Ramos (cell line): ENCODE results near the gene NCR1.
"Not testable (repeated sequence)": the region's sequence is repeated elsewhere in the genome, so short reads cannot be mapped to it uniquely, and the experiment has no call there.

Experiments
- in situ Hi-C: fragments of 300-500 bp; cut with MboI; formaldehyde crosslinking; loops from one replicate; pipeline ENCODE4 v1.14.3; 2022; ENCODE audit warnings: low sequenced_read_pairs; ENCODE audit not compliant: unreplicated experiment

The NCR1 gene

DNA sequence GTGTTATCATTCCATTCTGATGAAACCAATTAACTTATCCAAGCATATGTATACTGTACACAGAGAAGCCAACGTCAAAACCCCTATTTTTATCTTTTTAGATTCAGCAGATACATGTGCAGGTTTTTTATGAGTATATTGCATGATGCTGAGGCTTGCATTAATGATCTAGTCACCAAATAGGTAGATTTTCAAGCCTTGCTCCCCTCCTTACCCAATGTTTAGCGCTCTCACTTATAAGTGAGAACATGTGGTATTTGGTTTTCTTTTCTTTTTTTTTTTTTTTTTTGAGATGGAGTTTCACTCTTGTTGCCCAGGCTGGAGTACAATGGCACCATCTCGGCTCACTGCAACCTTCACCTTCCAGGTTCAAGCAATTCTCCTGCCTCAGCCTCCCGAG, 1.7 kb upstream of the NCR1 start:
- in situ Hi-C loops, result not testable (repeated sequence)

DNA sequence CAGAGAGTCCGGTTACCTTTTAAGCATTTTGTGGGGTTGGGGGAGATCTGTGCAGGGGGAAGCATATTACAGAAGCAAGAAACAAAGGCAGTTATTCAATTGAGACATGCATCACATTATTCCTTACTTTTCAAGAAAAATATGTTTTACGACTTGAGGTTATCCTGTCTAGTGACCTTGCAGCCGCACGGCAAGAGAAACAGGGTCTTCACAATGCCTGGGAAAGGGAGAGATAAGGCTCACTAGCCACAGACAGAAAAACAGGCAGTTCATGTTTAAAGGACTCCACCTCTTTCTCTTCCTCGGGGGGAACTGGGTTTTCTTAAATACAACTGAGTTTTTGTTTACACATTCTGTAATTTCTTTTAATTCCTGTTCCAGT, 536 bp upstream of the NCR1 start:
- in situ Hi-C loops, result no loop called here

DNA sequence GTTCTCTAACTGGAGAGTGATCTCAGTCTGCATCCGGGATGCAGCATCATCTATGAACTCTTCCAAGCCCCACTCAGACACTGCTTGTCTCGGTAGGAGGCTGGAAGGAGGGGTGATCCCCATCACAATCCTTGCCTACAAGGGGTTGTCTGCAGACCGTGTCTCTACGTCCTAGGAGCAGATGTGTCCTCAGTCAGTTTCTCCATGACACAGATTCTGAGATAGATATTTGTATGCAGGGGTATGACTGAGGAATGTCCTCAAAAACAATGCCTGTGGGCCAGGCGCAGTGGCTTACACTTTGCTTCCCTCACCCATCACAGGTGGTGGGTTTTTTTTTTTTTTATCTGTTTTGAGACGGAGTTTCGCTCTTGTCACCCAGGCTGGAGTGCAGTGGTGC, 871 bp downstream of the NCR1 start:
- in situ Hi-C loops, result no loop called here

DNA sequence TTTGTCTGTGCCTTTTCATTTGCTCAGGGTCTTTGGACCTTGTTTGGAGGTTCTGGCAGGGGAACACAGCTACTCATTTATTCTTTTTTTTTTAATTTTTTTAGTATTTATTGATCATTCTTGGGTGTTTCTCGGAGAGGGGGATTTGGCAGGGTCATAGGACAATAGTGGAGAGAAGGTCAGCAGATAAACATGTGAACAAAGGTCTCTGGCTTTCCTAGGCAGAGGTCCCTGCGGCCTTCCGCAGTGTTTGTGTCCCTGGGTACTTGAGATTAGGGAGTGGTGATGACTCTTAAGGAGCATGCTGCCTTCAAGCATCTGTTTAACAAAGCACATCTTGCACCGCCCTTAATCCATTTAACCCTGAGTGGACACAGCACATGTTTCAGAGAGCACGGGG, 2.0 kb downstream of the NCR1 start:
- in situ Hi-C loops, result not testable (repeated sequence)

DNA sequence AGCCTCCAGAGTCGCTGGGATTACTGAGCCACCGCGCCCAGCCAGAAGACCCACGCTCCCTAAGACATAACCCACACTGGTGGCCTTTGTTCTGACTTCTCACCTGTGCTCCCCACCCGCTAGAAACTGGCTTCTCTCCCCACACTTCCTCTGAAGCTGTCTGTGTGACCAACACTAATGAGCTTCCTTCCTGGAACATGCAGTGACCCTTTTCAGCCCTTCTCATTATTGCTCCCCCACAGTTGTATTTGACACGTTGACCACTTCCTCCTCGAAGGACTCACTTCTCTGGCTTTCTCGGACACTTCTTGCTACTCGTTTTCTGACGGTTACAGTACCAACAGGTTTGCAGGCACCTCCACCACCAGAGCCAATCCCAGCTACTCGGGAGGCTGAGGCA, 10.9 kb downstream of the NCR1 start:
- in situ Hi-C loops, result no loop called here

DNA sequence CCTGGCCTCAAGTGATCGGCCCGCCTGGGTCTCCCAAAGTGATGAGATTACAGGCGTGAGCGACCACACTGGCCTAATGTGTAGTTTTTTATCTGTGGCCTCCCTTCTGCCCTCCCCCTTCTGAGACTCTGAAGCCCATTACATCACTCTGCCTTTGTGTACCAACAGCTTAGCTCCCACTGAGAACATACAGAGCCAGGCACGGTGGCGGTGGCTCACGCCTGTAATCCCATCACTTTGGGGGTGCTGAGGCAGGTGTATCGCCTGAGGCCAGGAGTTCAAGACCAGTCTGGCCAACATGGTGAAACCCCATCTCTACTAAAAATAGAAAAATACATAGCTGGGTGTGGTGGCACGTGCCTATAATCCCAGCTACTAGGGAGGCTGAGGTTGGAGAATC, 12.6 kb downstream of the NCR1 start:
- in situ Hi-C loops, result no loop called here

DNA sequence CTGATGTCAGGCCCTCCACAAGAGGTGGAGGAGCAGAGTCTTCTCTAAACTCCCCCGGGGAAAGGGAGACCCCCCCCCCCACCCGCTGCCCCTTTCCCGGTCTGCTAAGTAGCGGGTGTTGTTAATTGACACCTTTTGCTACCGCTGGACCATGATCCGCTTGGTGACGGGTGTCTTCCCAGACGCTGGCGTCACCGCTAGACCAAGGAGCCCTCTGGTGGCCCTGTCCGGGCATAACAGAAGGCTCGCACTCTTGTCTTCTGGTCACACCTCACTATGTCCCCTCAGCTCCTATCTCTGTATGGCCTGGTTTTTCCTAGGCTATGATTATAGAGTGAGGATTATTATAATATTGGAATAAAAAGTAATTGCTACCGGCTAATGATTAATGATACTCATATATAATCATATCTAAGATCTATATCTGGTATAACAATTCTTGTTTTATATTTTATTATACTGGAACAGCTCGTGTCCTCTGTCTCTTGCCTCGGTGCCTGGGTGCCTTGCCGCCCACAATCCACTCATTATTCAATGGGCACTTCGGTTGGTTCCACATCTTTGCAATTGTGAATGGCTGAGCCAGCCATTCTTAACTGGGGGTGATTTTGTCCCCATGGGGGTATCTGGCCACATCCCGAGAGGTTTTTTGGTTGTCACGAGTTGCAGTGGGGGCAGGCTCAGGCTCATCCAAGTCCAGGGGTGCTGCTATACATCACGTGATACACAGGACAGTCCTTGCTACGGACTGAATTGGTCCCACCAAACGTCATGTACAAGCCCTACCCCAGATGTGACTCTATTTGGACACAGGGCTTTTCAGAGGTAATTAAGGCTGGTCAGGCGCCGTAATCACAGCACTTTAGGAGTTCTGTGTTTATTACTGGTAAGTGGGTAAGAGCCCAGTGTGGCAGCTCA, 14.0 kb downstream of the NCR1 start:
- in situ Hi-C loops, result not testable (repeated sequence)

DNA sequence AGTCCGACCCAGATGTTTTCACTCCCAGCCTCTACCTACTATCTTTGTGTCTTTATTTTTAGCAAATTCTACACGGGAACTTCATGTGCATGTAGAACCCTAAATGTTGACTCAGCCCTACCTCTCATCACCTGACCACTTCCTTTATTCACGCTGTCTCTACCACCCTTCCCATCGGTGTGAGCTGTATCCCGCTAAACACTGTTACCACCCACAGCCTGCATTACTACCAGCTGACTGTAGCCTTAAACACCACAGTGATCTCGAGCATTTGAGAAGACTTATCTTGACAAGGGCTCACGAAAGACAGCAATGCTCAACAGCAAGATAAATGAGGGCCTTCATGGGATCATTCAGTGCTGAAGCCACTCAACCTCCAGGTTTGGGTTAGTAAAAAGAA, 15.1 kb downstream of the NCR1 start:
- in situ Hi-C loops, result no loop called here

DNA sequence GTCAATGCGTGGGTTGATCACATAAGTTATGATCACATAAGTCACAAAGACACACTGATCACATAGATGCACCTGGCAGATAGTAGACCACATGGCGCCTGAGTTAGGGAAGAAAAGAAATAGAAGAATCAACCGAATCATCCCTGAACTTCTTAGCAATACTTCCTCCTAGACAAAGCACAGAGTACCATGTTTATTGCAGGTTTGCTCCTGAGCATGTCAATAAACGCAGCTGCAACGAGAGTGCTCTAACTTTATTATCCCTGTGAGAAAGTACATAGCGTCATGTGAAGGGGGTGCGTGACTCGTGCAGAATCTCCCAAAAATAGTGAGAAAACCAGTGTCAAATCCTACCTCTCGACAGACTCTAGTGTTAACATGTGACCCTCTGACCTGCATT, 17.3 kb downstream of the NCR1 start:
- in situ Hi-C loops, result no loop called here

DNA sequence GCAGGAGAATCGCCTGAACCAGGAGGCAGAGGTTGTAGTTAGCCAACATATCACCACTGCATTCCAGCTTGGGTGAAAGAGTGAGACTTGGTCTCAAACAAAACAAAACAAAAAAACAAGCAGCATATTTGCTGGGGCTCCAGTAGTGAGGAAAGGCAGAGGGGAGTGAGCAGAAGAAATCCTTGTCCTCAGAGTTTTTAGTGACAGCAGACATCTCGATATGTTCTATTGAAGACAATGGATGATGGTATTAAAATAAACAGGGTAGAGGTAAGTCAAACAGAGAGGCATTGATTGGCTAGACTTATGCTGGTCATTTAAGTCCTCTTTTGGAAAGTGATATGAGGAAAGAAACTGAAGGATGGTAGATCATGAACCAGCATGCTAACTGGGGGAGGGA, 22.4 kb downstream of the NCR1 start:
- in situ Hi-C loops, result no loop called here

DNA sequence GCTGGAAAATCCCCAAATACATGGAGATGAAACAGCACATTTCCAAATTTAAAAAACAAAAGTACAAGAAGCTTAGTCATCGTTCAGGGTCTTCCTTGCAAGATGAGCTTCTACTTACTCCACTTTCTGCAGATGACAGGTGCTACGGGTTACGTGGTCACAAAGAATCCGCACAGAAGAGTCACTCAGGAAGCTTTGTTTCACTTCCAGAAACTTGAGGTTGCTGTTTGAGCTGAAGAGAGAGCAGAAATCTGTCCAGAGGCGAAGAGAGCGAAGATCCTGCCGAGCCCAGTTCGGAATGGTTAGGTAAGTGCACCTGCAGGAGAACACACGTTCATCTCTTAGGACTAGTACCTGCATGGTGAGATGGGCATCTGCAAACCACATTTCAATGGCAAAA, 32.0 kb downstream of the NCR1 start:
- in situ Hi-C loops, result no loop called here

DNA sequence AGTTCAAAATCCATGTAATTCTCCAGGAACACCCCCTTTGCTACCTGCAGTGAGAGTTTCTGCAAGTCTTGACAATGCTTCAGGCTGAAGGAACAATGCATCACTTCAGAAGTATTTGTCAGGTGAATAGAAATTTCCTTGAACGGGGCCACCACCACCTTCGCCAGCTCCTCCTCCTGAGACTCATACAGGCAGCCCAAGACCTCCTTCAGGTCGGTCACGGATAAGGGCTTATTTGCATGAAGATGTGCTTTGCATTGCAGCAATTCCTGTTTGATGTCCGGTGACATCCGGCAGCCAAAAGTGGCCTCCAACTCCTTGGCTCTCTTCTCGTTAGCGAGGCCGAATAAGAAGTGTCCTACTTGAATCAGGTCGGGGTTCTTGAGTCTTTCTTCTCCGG, 33.0 kb downstream of the NCR1 start:
- in situ Hi-C loops, result no loop called here

DNA sequence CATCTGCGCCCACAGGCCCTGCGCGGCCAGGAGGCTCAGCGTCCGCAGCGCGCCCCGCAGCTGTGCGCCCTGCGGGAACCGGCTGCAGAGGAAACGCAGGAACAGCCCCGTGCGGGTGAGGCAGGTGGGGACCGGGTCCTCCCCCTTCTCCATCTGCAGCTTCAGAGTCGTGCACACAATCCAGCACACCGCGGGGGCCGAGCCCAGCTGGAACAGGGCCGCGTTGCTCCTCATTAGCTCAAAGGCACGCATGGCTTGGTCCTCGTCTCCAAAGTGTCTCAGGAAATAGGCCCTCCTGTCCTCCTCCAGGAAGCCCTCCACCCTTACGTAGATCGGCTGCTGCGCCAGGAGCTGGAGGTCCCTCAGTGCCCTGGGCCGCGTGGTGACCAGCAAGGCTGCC, 33.6 kb downstream of the NCR1 start:
- in situ Hi-C loops, result not testable (repeated sequence)

DNA sequence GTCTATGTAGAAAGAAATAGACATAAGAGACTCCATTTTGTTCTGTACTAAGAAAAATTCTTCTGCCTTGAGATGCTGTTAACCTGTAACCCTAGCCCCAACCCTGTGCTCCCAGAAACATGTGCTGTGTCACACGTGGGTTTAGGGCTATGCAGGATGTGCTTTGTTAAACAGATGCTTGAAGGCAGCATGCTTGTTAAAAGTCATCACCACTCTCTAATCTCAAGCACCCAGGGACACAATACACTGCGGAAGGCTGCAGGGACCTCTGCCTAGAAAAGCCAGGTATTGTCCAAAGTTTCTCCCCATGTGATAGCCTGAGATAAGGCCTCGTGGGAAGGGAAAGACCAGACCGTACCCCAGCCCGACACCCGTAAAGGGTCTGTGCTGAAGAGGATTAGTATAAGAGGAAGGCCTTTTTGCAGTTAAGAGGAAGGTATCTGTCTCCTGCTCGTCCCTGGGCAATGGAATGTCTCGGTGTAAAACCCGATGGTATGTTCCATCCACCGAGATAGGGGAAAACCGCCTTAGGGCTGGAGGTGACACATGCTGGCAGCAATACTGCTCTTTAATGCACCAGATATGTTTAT, 37.9 kb downstream of the NCR1 start:
- in situ Hi-C loops, result not testable (repeated sequence)

DNA sequence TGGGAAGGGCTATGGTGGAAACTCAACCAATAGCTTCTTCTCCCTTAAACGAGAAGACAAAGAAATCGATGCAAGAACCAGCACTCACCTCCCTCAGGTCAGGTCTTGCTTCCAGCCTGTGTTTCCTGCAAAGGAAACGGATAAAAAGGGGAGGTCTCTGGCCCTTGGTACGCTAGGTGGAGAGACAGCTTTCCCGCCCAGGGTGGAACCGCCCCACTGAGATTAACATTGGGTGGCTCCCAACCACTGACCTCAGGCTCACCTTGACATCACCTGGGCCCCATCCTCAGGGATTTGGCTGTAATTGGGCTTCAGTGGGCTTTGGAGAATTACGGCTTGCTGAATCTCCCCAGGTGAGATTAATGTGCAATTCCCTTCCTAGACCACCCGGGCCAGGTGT, 41.4 kb downstream of the NCR1 start, which contains the start of gene NLRP7:
TSS of gene NLRP7 (minus strand) at position 150 of the 400 bp plus-strand sequence.
- in situ Hi-C loops, result no loop called here

DNA sequence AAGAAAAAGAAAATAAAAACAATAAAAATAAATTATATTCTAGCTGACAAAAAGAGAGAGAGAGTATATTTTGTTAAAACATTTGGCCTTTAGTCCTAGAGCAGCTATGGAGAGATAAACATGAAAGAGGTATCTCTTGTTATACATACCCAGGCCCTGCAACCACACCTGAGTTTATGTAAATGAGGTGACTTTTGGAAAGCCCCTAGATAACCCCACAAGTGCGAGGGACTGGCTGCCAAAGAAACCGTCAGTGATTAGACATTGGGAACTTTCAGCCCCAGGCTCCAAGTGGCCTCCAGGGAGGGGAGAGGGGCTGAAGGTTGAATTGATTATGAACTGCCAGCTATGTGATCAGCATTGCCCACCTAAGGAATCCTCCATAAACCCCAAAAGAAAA, 43.5 kb downstream of the NCR1 start:
- in situ Hi-C loops, result no loop called here

DNA sequence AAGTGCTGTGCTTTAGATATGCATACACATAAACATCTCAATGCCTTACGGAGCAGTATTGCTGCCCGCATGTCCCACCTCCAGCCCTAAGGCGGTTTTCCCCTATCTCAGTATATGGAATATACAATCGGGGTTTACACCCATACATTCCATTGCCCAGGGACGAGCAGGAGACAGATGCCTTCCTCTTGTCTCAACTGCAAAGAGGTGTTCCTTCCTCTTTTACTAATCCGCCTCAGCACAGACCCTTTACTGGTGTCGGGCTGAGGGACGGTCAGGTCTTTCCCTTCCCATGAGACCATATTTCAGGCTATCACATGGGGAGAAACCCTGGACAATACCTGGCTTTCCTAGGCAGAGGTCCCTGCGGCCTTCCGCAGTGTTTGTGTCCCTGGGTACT, 44.6 kb downstream of the NCR1 start:
- in situ Hi-C loops, result not testable (repeated sequence)

DNA sequence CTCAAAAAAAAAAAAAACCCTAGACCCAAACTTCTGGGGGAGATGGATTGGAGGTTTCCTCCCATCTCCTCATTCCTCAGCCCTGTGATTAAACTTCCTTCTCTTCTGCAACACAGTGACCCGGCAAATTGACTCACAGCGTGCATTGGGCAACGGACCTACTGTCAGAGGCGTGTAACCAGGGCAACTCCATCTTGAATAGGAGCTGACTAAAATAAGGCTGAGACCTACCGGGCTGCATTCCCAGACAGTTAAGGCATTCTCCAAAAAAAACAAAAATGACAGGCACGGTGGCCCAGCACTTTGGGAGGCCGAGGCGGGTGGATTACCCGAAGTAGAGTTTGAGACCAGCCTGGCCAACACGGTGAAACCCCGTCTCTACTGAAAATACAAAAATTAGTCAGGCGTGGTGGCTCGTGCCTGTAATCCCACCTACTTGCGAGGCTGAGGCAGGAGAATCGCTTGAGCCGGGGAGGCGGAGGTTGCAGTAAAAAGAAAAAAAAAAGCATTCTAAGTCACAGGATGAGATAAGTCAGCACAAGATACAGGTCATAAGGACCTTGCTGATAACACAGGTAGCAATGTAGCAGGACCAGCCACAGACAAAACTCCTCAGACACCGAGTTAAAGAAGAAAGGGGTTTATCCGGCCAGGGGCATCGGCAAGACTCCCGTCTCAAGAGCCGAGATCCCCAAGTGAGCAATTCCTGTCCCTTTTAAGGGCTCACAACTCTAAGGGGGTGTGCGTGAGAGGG, 46.8 kb downstream of the NCR1 start:
- in situ Hi-C loops, result no loop called here

DNA sequence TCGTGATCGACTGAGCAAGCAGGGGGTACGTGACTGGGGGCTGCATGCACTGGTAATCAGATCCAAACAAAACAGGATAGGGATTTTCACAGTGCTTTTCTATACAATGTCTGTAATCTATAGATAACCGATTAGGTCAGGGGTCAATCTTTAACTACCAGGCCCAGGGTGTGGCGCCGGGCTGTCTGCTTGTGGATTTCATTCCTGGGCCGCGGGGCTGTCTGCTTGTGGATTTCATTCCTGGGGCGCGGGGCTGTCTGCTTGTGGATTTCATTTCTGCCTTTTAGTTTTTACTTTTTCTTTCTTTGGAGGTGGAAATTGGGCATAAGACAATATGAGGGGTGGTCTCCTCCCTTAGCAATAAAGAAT, 47.4 kb downstream of the NCR1 start:
- in situ Hi-C loops, result not testable (repeated sequence)

DNA sequence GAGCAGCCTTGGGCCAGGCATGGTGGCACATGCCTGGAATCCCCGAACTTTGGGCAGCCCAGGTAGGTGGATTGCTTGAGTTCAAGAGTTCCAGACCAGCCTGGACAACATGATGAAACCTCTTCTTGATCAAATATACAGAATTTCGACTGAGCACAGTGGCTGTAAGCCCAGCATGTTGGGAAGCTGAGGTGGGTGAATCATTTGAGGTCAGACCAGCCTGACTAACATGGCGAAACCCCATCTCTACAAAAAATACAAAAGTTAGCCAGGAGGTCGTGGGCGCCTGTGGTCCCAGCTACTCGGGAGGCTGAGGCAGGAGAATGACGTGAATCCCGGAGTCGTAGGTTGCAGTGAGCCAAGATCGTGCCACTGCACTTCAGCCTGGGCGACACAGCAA, 49.4 kb downstream of the NCR1 start:
- in situ Hi-C loops, result no loop called here

DNA sequence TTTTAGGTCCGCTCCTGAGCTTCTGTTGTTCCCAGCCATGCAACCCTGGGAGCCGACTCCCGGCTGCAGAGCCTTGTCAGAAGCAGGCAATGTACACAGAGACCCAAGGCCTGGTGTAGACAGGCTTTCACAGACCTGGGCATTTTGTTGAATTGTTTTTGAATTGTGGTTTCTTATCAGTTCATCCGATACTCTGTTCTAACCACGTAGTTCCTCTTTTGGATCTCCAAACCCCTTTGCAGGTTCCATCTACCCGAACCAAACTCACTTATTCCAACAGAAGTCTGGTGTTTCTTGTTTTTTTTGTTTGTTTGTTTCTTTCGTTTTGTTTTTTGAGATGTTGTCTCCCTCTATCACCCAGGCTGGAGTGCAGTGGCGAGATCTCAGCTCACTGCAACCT, 53.9 kb downstream of the NCR1 start:
- in situ Hi-C loops, result no loop called here
